HG03442 (cell line): ENCODE data around the gene STARD7.
"Not testable (repeated sequence)": the region's sequence is repeated elsewhere in the genome, so short reads cannot be mapped to it uniquely, and the experiment has no call there.

Experiments used
- ATAC-seq: cut with Tn5 transposase; IDR thresholded peaks from one replicate; pipeline ENCODE4 v1.9.1; 2021; ENCODE audit warnings: mild to moderate bottlenecking, moderate library complexity; ENCODE audit not compliant: unreplicated experiment

STARD7 gene

DNA sequence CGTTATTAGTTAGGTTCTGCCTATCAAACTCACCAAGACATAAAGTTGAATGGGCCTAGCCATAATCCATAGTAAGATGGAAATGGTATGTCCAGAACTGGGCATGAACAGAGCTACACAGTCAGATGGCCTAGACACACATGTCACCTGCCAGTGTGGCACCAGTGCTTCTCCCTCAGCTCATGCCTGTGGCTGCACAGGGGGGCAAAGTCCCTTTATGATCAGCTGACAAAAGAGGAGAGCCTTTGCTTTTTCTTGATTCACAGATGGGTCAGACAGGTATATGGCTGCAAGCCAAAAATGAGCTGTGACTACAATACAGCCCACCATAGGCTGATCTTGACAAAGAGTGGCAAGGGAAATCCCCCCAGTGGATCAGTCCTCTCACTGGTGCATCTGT lies 28.3 kb upstream of the STARD7 start:
- ATAC-seq: no peak

DNA sequence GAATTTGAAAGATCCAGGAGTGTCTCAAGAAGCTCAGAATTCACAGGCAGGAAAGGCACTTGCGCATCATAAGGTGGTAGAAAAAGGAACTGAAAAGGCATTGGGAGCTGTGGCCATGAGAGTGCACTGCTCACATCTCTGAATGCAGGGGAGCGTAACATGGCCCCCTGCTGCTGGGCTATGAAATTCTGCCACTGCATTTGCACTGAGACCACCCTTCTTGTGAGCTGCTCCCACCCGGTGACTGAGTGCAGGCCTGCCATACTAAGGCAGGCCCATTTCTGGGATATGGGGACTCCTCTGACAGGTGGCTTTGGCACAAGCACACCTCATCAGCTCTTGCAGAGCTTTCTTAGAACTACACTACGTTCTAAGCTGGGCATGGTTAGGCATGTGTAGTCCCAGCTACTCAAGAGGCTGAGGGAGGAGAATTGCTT lies 25.3 kb upstream of the STARD7 start:
- peak; percentile 81 for ATAC-seq

DNA sequence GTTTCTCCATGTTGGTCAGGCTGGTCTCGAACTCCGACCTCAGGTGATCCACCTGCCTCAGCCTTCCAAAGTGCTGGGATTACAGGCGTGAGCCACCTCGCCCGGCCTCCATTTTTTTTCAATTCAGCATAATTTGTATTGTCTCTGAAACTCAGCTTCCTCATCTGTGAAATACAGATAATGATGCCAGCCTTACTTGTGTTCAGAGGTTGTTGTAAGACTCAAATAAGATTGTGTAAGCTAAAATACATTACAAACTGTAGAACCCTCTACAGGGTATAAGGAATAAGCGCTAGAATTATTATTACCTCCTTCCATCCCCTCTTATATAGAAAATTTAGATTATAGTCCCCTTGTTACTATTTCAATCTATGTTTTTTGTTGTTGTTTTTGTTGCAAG lies 24.8 kb upstream of the STARD7 start:
- ATAC-seq: no peak

- ATAC-seq: no peak
These were observed 22.7 kb upstream of the STARD7 start for GRCh38 chr2:96231316-96231715.

GRCh38 chr2:96225016-96225533 lies 16.4 kb upstream of the STARD7 start:
- ATAC-seq: peak; percentile 83

- ATAC-seq: not testable (repeated sequence)
These were observed 12.5 kb upstream of the STARD7 start for GRCh38 chr2:96221106-96221505.

DNA sequence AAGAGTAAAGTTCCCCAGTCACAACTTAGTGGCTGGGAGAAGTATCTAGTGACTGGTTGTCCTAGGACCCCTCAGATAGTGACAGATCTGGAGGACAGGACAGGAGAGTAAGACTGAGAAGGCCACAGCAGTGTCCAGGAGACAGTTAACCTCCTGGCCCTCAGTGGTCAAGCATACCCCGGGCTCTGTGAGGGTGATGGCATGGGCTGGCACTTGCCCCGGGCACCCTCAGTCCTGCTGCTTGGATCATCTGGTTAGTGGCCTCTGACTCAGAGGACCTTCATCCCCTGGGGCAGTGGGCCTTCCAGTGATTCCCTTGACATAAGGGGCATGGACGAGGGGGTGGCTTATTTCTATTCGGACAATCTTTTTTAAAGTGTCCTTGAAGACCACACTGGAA lies 11.3 kb upstream of the STARD7 start:
- ATAC-seq: not testable (repeated sequence)

- no peak for ATAC-seq
These were observed 10.0 kb upstream of the STARD7 start for GRCh38 chr2:96218508-96219131.

GRCh38 chr2:96214554-96214953 lies 5.9 kb upstream of the STARD7 start:
- no peak for ATAC-seq

DNA sequence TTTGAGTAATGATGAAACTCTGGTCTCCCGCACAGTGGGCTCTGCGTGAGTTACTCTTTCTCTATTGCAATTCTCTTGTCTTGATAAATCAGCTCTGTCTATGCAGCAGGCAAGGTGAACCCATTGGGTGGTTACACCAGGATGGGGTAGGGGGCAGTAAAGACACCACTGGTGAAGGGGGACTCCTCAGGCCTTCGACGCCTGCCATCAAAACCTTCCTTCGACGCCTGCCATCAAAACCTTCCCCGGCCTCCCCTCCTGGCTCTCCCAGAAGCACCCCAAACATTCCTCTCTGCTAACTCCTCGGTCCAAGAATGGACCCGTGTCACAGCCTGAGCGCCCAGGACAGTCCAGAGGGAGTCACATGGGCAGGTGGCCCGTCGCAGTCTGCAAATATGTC lies 4.8 kb upstream of the STARD7 start:
- no peak for ATAC-seq

DNA sequence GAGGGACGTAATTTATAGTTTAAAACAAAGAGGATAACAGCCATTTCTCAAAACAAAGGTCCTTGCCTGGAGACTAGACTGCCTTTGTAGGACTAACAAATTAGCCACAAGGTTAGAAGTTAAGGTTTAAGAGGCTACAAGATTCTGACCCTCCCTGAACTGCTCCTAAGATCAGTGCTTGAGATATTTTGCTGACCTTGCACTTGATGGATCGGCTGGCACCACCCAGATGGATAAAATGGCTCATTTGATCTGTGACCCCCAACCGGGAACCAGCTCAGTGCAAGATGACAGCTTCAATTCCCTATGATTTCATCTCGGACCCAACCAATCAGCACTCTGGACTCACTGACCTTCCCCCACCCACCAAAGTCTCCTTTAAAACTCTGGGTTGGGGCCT lies 3.7 kb upstream of the STARD7 start:
- ATAC-seq: no peak

DNA sequence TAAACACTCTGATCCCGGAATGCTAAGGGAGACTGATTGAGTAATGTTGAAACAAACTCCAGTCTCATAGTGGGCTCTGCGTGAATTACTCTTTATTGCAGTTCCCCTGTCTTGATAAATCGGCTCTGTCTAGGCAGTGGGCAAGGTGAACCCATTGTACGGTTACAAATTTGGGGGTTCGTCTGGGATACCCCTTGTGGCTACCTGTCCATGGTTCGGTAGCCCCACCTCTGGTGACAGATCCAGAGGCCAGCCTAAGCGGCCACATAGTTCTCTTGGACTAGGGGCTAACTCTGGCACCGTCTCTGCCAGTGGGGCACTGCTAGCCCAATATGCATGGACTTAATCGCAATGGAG lies 1.1 kb upstream of the STARD7 start:
- ATAC-seq: no peak

- no peak for ATAC-seq
These were observed 543 bp upstream of the STARD7 start for GRCh38 chr2:96209011-96209728.

GRCh38 chr2:96207774-96208142 lies 869 bp downstream of the STARD7 start:
- peak; percentile 4 for ATAC-seq

GRCh38 chr2:96207073-96207773 lies 1.4 kb downstream of the STARD7 start:
- ATAC-seq: no peak

GRCh38 chr2:96205888-96206287 lies 2.7 kb downstream of the STARD7 start:
- ATAC-seq: no peak

DNA sequence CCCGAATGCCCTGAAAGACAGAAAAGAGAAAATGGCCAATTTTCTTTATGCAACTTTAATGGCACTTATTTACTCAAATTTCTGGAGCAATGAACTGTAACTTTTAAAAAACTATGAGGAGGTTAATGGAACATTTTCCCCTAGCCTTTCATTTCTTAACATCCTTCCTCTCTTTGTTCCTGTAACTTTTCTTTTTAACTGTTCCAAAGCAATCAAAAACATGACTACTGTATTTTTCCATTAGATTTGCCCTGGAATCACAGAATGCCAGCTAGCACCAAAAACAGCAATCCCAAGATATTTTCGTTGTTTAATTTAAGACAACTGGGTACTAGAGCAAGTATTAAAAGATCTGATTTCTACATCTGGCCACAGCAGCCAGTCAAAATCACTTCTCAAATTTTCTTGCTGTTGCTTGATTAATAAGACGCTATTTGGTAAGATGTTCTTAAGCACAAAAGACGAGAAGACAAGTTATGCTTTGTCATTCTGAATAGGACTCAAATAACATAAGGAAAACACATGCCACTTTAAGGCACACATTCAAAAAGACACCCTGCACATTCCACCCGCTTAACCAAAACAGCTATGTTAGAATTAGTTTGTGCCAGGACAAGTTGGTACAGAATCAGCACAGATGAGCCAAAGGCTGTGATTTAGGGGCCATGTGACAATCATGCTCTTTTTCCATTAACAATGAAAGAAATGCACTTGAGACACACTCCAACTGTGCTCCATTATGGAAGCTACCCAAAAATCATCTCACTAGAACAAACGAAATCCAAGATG lies 3.6 kb downstream of the STARD7 start:
- ATAC-seq: no peak

GRCh38 chr2:96203130-96204028 lies 5.2 kb downstream of the STARD7 start:
- no peak for ATAC-seq

- ATAC-seq: no peak
These were observed 6.3 kb downstream of the STARD7 start for GRCh38 chr2:96202152-96202854.

- ATAC-seq: no peak
These were observed 7.3 kb downstream of the STARD7 start for GRCh38 chr2:96201338-96201737.
